Ectodermal cell (in vitro differentiated cells): ENCODE measurements around the gene CADPS.

ENCODE experiments used
- H3K27ac ChIP-seq: 2 replicates; pipeline ENCODE4 v1.7.0; 2013; ENCODE audit warnings: mild to moderate bottlenecking, low read depth, low read length; ENCODE audit not compliant: insufficient read depth, poor library complexity, severe bottlenecking
- H3K27me3 ChIP-seq: 2 replicates; pipeline ENCODE4 v1.7.0; 2013; ENCODE audit warnings: mild to moderate bottlenecking, low read length; ENCODE audit not compliant: insufficient read depth, control insufficient read depth, poor library complexity, severe bottlenecking
- H3K36me3 ChIP-seq: one replicate; pipeline ENCODE4 v1.7.0; 2013; ENCODE audit warnings: low read length; ENCODE audit not compliant: control insufficient read depth, insufficient read depth
- H3K4me1 ChIP-seq: one replicate; pipeline ENCODE4 v1.7.0; 2013; ENCODE audit warnings: low read length; ENCODE audit not compliant: control insufficient read depth, insufficient read depth
- H3K4me3 ChIP-seq: 2 replicates; pipeline ENCODE4 v1.7.0; 2013; ENCODE audit warnings: low read depth, low read length, control low read depth; ENCODE audit not compliant: insufficient read depth
- H3K9me3 ChIP-seq: 2 replicates; pipeline ENCODE4 v1.7.0; 2013; ENCODE audit warnings: mild to moderate bottlenecking, low read length, moderate library complexity; ENCODE audit not compliant: control insufficient read depth
- WGBS, 2 experiments: methylation state at CpG; one replicate each; pipeline ENCODE4 v1.1.7; 2013; ENCODE audit warnings: missing lambda C conversion rate in 2 of 2; 5-methylcytosine and 5-hydroxymethylcytosine counted together

The CADPS gene

DNA sequence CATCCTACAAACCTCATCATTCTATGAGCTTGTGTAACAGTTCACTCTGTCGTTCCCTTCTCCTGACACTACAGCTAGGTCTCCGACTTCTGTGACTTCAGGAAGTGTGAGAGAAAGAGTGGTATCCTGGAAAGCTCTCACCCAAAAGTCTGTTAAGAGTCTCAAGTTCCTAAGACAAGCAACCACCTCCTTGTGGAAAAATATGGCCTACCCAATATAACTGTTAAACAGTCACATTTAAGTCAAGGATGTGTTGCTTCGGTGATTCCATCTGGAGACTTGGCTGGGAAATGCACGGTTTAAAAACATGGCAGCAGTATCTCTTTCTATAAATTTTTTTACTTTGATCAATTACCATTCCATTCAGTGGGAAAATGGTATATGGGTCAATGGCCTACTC is 515.7 kb downstream of the CADPS start:
- no peak overlapping the region for H3K4me3 ChIP-seq
- peaks cover 72% of the 10 kb centered on the region for H3K27me3 ChIP-seq
- H3K36me3 ChIP-seq = no peaks in the 10 kb centered on the region
- 84 to 96% methylated on average over 2 to 4 of the region's 4 CpGs for WGBS, 2 experiments
- H3K9me3 ChIP-seq = no peaks in the 10 kb centered on the region
- no peaks in the 10 kb centered on the region for H3K4me1 ChIP-seq
- no peak overlapping the region for H3K27ac ChIP-seq

- H3K27ac ChIP-seq = no peak overlapping the region
- H3K9me3 ChIP-seq = no peaks in the 10 kb centered on the region
- no peak overlapping the region for H3K4me3 ChIP-seq
- H3K36me3 ChIP-seq = no peaks in the 10 kb centered on the region
- H3K4me1 ChIP-seq = no peaks in the 10 kb centered on the region
- peaks cover 52% of the 10 kb centered on the region for H3K27me3 ChIP-seq
Observed at GRCh38 chr3:62356356-62356755, 518.9 kb downstream of the CADPS start.

DNA sequence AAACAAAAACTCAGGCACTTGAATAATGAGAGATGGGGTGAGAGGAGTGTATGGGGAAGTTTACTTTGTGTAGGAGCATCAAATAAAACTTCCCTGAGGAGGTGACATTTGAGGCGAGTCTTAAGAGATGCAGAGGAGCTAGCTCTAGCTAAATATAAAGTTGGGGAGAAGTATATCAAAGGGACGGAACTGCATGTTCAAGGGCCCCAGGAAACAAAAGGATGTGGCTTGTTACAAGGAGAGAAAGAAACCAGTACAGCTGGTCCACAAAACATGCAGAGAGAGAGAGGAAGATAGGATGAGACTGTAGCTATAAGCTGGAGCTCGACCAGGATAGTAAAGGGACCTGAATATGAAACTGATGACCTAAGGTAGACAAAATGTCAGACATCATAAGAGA is 519.5 kb downstream of the CADPS start:
- no peaks in the 10 kb centered on the region for H3K4me1 ChIP-seq
- no peaks in the 10 kb centered on the region for H3K9me3 ChIP-seq
- H3K27ac ChIP-seq = no peak overlapping the region
- peaks cover 49% of the 10 kb centered on the region for H3K27me3 ChIP-seq
- H3K4me3 ChIP-seq = no peak overlapping the region
- WGBS, 2 experiments = 84 to 88% methylated on average over 3 of the region's 3 CpGs
- no peaks in the 10 kb centered on the region for H3K36me3 ChIP-seq
